Stomach (tissue), 4 donors: ENCODE results near the gene RBFOX1.

Source experiments
- EP300 ChIP-seq: sonication (generic); formaldehyde crosslinking; IDR thresholded peaks from one replicate; pipeline ENCODE4 v1.6.1; 2017; ENCODE audit warnings: antibody characterized with exemption
- TF ChIP-seq, protein P1 (sequence below), 7 experiments: fragments of 450-650 bp in 4 of 7; fragments of 200-600 bp in 3 of 7; sonication (generic) in 3 of 7; IDR thresholded peaks; one replicate each; pipeline ENCODE4 v1.5.1; 2016 to 2019; ENCODE audit warnings: antibody characterized with exemption in 7 of 7, control low read depth in 2 of 7, mild to moderate bottlenecking in 1 of 7

DNA sequence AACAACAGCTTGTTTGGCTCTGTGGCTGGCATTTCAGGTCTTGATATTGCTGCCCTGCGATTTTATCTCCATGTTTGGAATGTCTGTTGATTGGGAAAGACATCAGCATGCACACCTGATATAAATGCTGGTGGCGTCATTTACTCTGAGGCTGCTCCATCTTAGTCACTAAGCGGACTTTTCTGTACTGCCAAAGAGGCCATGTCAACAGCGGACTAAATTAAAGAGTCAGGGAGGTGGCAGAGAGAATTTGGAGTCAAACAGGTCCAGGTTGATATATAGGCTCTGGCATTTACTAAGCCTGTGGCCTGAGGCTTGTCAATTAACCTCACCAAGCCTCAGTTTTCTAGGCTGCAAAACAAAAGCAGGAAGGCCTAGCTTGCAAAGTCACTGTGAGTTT lies 6.2 kb downstream of the RBFOX1 start:
- TF ChIP-seq, protein P1, sequence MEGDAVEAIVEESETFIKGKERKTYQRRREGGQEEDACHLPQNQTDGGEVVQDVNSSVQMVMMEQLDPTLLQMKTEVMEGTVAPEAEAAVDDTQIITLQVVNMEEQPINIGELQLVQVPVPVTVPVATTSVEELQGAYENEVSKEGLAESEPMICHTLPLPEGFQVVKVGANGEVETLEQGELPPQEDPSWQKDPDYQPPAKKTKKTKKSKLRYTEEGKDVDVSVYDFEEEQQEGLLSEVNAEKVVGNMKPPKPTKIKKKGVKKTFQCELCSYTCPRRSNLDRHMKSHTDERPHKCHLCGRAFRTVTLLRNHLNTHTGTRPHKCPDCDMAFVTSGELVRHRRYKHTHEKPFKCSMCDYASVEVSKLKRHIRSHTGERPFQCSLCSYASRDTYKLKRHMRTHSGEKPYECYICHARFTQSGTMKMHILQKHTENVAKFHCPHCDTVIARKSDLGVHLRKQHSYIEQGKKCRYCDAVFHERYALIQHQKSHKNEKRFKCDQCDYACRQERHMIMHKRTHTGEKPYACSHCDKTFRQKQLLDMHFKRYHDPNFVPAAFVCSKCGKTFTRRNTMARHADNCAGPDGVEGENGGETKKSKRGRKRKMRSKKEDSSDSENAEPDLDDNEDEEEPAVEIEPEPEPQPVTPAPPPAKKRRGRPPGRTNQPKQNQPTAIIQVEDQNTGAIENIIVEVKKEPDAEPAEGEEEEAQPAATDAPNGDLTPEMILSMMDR (IDR thresholded peaks at IDR 0.05): no peak
- TF ChIP-seq EP300: no peak
